DOHH2 (cell line): ENCODE results near the gene PGA4.

Source experiments
- EZH2phosphoT487 ChIP-seq: fragments of 200-600 bp; sonication (generic); IDR thresholded peaks from 2 replicates; pipeline ENCODE4 v1.6.1; 2017; ENCODE audit warnings: borderline replicate concordance, mild to moderate bottlenecking, antibody characterized with exemption, low read length, moderate library complexity, mixed read lengths
- TF ChIP-seq, protein P1 (sequence below): fragments of 200-600 bp; sonication (generic); IDR thresholded peaks from one replicate; pipeline ENCODE4 v1.5.1; 2014; ENCODE audit warnings: antibody characterized with exemption, mild to moderate bottlenecking, low read depth, low read length; ENCODE audit not compliant: poor library complexity, severe bottlenecking

DNA sequence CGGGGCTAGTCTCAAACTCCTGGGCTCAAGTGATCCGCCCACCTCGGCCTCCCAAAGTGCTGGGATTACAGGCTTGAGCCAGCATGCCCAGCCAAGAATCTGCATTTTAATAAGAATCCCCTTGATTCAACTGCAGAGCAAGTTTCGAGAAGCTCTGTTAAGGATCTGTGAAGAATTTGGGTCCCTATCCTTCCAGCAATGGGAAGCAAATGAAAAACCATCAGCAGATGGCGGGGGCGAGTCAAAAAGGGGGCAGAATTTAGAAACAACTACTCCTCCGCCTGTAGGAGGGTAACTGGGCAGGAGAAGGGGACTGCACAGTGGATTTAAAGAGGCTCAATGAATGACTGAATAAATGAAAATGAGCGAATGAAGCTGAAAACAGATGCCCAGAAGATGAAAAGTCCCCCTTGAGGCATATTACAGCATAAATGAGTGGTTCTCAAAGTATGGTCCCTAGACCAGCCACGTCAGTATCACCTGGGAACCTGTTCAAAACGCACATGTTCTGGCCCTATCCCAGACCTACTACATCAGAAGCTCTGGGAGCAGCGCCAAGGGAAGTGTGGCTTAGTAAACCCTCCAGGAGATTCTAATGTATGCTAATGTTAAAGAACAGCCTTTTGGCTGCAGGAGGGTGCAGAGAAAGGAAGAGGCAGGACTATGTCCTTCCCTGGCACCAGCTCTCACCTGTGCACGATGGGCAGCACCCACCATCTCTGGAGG lies 58.0 kb downstream of the PGA4 start:
- TF ChIP-seq, protein P1, sequence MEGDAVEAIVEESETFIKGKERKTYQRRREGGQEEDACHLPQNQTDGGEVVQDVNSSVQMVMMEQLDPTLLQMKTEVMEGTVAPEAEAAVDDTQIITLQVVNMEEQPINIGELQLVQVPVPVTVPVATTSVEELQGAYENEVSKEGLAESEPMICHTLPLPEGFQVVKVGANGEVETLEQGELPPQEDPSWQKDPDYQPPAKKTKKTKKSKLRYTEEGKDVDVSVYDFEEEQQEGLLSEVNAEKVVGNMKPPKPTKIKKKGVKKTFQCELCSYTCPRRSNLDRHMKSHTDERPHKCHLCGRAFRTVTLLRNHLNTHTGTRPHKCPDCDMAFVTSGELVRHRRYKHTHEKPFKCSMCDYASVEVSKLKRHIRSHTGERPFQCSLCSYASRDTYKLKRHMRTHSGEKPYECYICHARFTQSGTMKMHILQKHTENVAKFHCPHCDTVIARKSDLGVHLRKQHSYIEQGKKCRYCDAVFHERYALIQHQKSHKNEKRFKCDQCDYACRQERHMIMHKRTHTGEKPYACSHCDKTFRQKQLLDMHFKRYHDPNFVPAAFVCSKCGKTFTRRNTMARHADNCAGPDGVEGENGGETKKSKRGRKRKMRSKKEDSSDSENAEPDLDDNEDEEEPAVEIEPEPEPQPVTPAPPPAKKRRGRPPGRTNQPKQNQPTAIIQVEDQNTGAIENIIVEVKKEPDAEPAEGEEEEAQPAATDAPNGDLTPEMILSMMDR: no peak
- TF ChIP-seq EZH2phosphoT487: no peak
